NOMO-1 treated with DMSO at 0.1 percent for 48 hours (cell line): ENCODE measurements around the gene AGAP6.
"Not testable (repeated sequence)": the region's sequence is repeated elsewhere in the genome, so short reads cannot be mapped to it uniquely, and the experiment has no call there.

Experiments used
- DNase-seq: peaks from one replicate; lab custom pipeline; 2025; ENCODE audit not compliant: unreplicated experiment; lab: John Stamatoyannopoulos, UW

AGAP6 gene

DNA sequence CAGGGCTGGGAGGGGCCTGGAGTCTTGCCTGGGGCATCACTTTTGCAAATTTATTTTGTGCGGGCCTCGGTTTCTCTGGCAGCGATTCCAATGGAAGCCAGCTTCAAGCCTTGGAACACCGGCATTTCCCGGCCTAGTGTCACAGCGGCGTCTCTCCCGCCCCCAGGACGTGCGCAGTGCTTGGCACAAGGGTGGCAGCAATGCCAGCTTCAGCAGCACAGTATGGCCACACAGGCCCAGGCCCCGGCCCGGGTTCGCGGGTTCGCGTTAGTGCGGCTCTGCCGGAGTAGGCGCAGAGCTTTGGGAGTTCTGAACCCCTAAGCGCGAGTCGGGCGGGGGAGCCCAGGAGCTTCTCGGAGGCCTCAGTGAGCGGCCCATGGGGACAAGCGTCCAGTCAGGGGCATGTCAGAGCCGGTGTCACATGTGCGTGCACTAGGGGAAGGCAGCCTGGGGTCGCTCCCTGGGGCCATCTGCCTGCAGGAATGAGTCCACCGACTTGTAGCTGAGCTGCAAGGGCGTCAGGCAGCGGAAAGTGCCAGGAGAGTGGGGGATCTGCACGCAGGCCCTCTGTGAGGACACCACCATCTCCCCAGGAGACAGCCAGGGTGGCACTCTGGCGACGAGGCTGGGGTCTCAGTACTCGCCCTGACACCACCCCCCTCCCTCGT lies 36.6 kb downstream of the AGAP6 start:
- DNase-seq = not testable (repeated sequence)

DNA sequence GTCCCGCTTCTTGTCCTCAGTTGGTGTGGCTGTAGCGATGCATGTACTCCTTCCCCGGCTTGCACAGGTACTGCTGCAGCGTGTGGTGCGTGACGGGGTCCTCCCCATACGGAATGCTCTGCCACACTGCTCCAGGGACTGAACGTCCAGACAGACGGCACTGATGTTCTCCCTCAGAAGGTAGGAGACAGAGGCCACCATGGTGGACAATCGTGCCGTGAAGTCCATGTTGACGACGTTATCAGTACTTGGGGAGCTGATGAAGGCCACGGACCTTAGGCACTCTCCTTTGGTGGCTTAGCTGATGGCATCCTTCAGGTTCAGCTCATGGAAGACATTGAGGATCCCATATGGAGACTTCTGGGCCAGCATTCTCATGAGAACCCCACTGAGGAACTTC lies 37.4 kb downstream of the AGAP6 start:
- DNase-seq = no peak

DNA sequence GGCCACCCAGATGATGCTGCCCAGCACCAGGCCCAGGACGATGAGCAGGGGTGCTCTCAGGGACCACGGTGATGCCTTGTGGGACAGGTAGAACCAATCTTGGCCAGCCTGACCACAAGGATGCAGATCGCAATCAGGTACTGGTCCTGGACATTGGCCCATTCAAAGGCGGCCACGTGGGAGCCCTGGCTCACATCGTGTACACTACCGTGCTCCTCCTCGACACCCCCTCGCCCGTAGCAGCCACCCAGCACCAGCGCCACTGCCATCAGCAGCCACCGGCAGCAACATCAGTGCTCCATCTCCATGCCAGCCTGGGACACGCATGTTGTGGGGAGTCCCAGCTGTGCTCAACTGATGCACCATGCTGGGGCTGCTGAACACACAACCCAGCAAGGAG lies 39.0 kb downstream of the AGAP6 start:
- no peak for DNase-seq

DNA sequence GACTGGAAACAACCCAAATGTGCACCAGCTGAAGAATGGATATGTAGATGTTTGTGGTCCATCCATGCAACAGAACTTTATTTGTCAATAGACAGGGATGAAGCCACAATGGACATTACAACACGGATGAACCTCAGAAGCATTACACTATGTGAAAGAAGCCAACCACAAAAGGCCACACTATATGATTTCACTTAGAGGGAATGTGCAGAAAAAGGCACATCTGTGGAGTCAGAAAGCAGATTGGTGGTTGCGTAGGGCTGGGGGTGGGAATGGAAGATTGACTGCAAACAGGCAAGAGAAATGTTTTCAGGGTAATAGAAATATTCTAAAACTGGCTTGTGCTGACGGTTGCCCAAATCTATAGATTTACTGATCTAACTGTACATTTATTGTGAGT lies 45.3 kb downstream of the AGAP6 start:
- no peak for DNase-seq

DNA sequence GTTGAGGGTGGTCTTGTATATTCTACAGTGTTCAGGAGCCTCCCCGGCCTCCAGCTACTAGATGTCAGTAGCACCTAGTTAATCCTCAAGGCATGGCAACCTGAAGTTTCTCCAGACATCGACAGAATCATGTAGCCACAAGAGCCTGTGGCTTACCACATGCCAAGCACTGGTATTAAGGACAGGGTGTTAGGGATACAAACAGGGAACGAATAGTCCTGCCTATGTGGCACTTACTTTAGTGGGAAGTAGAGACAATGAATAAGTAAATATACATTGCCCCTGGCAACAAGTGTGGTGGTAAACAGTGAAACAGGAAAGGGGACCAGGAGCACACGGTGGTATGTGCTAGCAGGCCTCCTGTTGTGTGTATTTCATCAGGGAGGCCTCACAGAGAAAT lies 47.1 kb downstream of the AGAP6 start:
- DNase-seq = not testable (repeated sequence)

DNA sequence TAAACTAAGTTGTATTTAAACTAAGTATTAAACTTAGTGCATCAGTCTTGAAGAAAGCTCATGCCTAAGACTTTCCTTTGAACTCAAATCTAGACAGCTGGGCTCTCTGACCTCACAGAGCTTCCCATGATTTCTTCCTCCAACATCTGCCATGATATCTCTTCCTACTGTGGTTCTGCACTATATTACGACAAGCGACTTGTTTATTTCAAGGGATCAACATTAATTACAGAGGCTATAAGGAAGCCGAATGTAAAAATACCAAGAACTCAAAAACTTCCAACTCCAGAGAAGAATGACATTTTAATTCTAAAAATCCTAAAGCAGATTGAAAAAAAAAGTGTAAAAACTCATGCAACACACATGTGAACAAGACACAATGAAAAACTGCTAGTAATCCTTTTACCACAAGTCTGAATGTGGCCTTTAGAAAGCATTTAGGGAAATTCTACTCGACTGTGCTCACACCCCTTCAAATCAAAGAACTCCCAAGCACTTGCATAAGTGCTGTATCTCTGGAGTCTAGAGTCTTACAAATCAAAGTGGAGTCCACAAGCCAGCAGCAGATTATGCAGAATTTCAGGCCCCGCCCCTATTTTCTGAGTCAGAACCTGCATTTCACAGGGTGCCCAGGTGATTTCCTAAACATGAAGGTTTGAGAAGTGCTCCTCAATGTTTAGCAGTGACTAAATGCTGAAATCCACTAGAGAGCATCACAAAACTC lies 56.9 kb downstream of the AGAP6 start:
- DNase-seq = no peak

DNA sequence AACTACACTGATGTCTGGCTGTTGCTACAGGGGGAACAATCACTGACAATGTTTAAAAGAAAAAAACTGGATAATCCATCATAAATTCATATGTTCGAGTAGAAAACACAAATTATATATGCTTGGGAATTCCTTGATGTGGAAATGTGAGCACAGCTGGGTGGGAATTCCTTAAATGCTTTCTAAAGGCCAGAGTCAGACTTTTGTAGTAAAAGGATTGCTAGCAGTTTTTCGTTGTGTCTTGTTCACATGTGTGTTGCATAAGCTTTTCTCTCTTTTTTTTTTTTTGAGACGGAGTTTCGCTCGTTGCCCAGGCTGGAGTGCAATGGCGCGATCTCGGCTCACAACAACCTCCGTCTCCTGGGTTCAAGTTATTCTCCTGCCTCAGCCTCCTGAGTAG lies 58.3 kb downstream of the AGAP6 start:
- DNase-seq = not testable (repeated sequence)

DNA sequence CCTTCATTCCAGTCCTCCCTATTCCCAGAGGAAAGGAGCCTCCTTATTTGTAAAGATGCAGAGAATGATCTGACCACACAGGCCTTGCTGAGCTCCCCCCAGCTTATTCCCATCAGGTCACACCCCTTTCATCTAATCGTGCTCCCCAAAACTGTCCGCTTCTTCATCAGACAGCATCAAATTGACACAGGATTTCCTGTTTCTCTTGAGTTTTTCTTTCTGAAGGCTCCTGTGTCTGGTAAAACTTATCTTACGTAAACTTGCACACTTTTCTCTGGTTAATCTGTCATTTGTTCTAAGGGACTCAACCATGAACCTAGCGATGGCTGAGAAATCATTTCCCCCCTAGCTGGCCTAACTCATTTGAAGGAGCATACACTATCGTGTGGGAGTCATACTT lies 59.4 kb downstream of the AGAP6 start:
- DNase-seq = not testable (repeated sequence)

DNA sequence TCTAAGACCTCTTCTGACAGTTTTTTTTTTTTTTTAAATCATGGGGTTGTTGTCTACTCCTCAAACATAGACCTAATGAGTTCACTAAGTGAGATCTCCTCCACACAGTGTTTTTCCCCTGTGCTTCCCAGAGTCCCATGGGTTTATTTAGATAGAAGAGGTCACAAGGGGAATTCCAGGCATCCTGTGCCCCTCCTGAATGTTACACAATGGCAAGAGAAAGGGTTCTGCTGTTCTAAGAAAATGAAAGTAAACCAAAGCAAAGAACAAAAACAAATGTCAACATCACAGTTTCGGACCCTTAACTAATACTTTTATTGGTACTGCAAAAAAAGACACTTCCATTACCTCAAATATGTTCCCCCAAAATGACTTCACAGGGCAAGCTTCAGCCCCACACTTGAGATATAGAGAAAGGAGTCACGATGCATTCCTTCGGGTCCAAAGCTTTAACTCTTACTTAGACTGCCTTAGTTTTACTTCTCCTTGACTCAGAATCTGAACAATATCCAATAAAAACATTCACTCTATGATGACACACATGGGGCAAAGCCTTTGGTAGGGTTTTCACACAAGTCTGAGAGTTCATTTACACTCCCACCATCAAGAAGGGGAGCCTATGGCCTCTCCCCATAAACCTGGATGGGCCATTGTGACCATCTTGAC lies 63.9 kb downstream of the AGAP6 start:
- not testable (repeated sequence) for DNase-seq

DNA sequence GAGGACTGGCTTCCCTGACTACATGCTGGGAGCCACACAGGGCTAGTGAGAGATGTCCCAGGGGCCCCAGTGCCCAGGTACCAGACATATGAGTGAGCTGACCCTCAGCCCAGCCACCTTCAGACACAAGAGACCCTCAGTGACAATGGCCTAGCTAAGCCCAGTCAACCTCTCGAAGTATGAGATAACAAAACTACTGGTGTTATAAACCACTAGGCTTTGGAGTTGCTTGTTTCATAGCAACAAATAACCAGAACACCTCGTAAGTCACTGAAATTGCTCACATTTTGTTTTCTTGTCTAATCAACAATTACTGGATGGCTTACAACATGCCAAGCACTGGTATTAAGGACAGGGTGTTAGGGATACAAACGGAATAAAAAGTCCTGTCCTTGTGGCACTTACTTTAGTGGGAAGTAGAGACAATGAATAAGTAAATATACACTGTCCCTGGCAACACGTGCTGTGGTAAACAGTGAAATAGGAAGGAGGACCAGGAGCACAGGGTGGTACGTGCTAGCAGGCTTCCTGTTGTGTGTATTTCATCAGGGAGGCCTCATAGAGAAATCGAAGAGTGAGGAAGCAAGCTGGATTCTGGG lies 64.7 kb downstream of the AGAP6 start:
- not testable (repeated sequence) for DNase-seq

DNA sequence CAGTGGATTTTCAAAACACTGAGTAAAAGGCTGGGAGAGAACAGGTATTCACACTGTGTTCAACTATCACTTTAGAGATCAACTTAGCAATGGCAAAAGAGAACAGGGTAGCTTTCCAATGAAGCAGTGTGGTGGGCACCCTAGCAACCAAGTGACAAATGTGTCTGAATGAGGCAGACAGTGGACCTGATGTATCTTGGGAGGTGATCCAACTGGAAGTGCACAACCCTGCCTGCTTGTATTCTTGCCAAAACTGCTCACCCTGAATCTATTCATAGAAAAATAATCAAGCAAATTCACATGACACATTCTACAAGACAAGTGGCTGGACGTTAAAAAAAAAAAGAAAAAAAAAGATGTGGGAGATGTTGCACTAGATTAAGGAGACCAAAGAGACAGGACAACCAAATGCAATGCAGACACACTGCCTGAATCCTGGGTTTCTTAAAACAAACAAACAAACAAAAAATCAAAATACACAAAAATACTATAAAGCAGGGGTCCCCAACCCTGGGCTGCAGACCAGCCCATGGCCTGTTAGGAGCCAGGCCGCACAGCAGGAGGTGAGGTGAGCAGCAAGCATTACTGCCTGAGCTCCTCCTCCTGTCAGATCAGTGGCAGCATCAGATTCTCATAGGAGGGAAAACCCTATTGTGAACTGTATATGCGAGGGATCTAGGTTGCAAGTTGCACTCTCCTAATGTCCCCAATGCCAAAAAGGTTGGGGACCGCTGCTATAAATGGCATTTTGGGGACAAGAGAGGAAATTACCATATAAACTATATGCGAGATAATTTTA lies 67.5 kb downstream of the AGAP6 start:
- not testable (repeated sequence) for DNase-seq

DNA sequence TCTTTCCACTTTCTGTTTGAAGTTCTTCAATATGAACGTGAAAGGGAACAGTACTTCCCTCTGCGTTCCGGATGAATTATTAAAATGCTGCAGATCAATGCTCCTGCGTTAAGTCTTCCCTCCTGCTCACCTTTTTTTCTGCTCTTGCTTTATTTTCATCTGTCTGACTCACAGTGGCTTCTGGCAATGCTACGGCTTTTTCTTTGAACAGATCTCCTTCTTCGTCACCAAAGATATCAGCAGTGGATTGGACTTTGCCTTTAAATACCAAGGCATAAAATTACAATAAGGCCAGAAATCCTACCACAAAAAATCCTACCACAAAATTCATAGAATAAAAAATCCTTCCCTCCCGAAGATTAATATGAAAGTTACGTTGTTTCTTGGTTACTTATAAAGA lies 68.4 kb downstream of the AGAP6 start:
- not testable (repeated sequence) for DNase-seq

DNA sequence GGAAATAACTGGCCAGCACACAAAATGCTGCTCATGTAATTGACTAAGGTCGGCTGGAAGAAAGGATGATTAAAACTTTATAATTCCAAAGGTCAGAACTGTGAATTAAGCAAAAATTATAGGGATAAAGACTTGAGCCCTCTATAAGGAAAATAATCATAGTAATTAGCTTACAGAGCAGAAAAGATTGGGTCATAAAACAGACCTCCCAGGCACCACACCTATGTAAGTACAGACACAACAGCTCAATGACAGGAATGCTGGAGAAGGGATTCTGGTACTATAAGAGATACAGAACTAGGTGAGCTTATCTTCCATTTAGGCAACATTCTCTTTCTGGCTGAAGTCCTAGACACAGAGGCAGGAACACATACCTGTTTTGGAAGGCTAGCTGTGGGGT lies 70.5 kb downstream of the AGAP6 start:
- DNase-seq = not testable (repeated sequence)

DNA sequence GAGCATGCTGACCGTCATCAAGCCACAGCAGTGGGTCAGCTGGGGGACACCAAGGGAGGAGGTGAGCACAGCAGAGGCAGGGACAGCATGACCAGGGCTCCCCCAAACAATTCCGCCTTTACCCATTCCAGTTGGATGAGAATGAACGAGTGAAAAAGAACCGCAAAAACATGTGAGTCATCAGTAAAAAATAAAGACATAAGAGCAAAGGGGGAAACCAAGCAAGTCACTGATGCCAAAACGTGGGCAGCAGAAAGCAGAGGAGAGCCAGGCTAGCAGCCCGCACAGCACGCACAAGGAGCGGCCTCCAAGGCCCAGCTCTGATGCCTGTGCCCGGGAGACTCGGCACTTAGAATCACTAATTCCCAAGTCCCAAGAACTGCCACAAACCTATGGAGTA lies 71.7 kb downstream of the AGAP6 start:
- not testable (repeated sequence) for DNase-seq
